Mesodermal cell (in vitro differentiated cells): Measurements from ENCODE around the gene DISC1.

ENCODE experiments used
- H3K27ac ChIP-seq: 2 replicates; pipeline ENCODE4 v1.7.0; 2013; ENCODE audit warnings: mild to moderate bottlenecking, low read depth, low read length, moderate library complexity; ENCODE audit not compliant: severe bottlenecking
- H3K36me3 ChIP-seq: 2 replicates; pipeline ENCODE4 v1.7.1; 2013; ENCODE audit warnings: mild to moderate bottlenecking, low read length, moderate library complexity; ENCODE audit not compliant: control insufficient read depth, insufficient read depth
- H3K4me1 ChIP-seq: one replicate; pipeline ENCODE4 v1.7.1; 2013; ENCODE audit warnings: mild to moderate bottlenecking, low read length; ENCODE audit not compliant: insufficient read depth, control insufficient read depth, poor library complexity, severe bottlenecking
- H3K4me3 ChIP-seq: 2 replicates; pipeline ENCODE4 v1.7.0; 2013; ENCODE audit warnings: low read length, control low read depth, mild to moderate bottlenecking; ENCODE audit not compliant: insufficient read depth, poor library complexity, severe bottlenecking; ENCODE audit errors: extremely low read depth
- H3K9me3 ChIP-seq: 2 replicates; pipeline ENCODE4 v1.7.1; 2013; ENCODE audit warnings: mild to moderate bottlenecking, low read length, moderate library complexity; ENCODE audit not compliant: control insufficient read depth
- WGBS, 2 experiments: methylation state at CpG; one replicate each; pipeline ENCODE4 v1.1.5; 2013; ENCODE audit warnings: missing lambda C conversion rate in 2 of 2; ENCODE audit not compliant: insufficient coverage in 2 of 2; 5-methylcytosine and 5-hydroxymethylcytosine counted together

Gene DISC1

DNA sequence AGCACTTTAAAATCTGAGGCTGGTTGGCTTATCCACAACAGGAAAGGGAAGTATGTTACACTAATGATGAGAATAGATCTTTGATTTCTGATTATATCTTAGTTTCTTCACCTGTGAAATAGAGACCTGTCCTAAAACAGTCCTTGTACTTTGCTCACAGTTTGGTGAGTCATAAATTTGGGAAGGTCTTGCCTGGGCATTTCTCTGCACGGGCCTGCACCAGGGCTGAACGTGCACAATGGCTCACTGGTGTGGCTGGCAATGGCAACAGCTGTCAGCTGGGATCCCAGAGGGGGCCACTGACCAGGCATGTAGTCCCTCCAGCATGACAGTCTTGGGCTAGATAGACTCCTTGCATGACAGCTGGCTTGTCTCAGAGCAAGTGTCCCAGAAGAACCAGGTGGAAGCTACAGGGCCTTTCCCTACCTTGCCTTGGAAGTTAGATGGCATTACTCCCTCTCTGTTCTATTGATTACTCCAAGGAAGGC is 367.4 kb downstream of the DISC1 start:
- WGBS, 2 experiments, result 80 to 89% methylated on average over 2 of the region's 2 CpGs
- no peaks in the 10 kb centered on the region for H3K36me3 ChIP-seq
- no peak overlapping the region for H3K4me3 ChIP-seq
- H3K4me1 ChIP-seq, result no peaks in the 10 kb centered on the region
- H3K27ac ChIP-seq, result no peak overlapping the region
- no peaks in the 10 kb centered on the region for H3K9me3 ChIP-seq

DNA sequence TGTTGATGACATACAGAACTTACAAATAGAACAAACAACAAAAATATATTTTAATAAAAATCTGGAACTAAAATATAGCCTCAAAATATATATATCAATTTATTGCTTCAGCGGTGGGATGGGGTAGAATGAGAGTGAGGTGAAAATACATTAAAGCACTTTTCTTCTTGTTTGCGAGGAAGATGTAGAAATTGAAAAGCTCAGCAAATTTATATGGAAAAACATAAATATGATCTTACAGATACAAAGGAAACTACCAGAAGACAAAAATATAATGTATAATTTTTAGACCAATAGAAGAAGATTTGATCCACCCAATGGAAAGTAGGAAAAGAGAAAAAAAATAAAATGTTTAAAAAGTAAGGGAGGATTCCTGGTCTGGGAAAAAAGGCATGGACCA is 372.2 kb downstream of the DISC1 start:
- H3K36me3 ChIP-seq, result no peaks in the 10 kb centered on the region
- H3K9me3 ChIP-seq, result no peaks in the 10 kb centered on the region
- H3K4me3 ChIP-seq, result no peak overlapping the region
- no CpG with 5 or more reads among the region's 2 CpGs for WGBS, 2 experiments
- no peak overlapping the region for H3K27ac ChIP-seq
- H3K4me1 ChIP-seq, result no peaks in the 10 kb centered on the region

DNA sequence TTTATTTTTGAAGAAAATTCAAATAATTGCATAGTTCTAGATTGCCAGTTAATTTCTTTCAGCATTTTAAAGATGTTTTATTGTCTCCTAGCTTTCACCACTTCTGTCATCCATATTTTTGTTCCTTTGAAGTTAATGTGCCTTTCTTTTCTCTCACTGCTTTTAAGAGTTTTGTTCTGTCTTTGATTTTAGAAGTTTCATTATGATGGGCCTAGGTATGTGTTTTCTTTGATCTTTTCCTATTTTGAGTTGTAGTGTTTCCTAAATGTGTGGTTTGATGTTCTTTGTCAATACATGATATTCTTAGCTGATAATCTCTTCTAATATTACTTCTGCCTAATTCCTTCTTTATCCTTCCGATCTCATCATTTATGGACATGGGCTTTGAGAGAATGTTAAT is 378.7 kb downstream of the DISC1 start:
- no CpG with 5 or more reads among the region's 1 CpG for WGBS, 2 experiments

GRCh38 chr1:232009741-232010140 is 383.2 kb downstream of the DISC1 start:
- 89 to 100% methylated on average over 1 of the region's 1 CpG for WGBS, 2 experiments
- no peak overlapping the region for H3K27ac ChIP-seq
- no peak overlapping the region for H3K4me3 ChIP-seq
- H3K4me1 ChIP-seq, result peaks cover 6% of the 10 kb centered on the region
- H3K9me3 ChIP-seq, result no peaks in the 10 kb centered on the region
- H3K36me3 ChIP-seq, result peaks cover 4% of the 10 kb centered on the region

More for the DNA sequence above, 378.7 kb downstream of the DISC1 start:
- no peaks in the 10 kb centered on the region for H3K4me1 ChIP-seq
- H3K27ac ChIP-seq, result no peak overlapping the region
- H3K36me3 ChIP-seq, result peaks cover 4% of the 10 kb centered on the region
- no peak overlapping the region for H3K4me3 ChIP-seq
- H3K9me3 ChIP-seq, result no peaks in the 10 kb centered on the region

DNA sequence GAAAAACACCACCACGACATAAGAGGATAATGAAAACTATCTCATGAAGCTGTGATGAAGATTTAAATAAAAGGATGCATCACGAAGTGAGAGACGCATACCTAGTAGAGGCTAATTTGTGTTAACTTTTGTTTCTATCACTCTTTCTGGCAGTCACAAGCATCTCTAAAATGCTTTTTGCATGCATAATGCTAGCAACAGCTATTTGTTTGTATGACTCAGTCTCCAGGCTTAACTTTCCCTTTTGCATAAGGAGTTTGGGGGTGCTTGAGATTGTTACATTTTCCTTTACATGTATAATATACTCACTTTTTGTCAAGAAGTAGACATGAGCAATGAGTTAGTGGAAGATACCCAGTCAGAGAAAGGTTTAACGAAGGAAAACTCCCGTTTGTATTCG is 385.4 kb downstream of the DISC1 start:
- Histone ChIP-seq H3K4me1 (peaks cover 6% of the 10 kb centered on the region), H3K9me3 (no peaks in the 10 kb centered on the region), H3K4me3 (no peak overlapping the region), H3K27ac (no peak overlapping the region), H3K36me3 (peaks cover 4% of the 10 kb centered on the region)
- WGBS, 2 experiments, result 87 to 88% methylated on average over 5 of the region's 6 CpGs

- Histone ChIP-seq H3K4me3 (no peak overlapping the region), H3K9me3 (no peaks in the 10 kb centered on the region), H3K36me3 (peaks cover 4% of the 10 kb centered on the region), H3K4me1 (peaks cover 6% of the 10 kb centered on the region), H3K27ac (peak overlapping the region; percentile 37)
- 87 to 89% methylated on average over 9 to 10 of the region's 10 CpGs for WGBS, 2 experiments
These were observed 386.3 kb downstream of the DISC1 start for GRCh38 chr1:232012773-232013386.

DNA sequence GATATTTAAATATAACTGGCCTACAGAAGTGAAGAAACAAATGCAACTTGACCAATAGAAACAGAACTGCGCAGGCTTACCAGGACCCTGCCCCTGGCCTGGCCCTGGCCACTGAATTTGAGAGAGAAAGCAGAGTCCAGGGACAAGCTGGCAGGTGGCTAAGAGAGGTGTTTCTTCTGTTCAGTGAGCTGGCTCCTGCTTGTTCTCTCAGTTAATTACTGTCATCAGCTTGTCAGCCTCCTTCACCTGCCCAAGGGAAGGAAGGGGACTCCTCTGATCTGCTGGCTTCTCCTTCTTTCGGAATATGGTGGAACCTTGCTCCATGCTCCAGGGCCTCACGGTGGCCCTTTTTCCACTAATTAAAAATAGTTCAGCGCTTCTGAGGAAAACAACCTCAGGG is 388.4 kb downstream of the DISC1 start:
- H3K36me3 ChIP-seq, result no peaks in the 10 kb centered on the region
- no peaks in the 10 kb centered on the region for H3K9me3 ChIP-seq
- H3K4me3 ChIP-seq, result no peak overlapping the region
- 89 to 98% methylated on average over 3 to 4 of the region's 4 CpGs for WGBS, 2 experiments
- H3K4me1 ChIP-seq, result peaks cover 6% of the 10 kb centered on the region
- H3K27ac ChIP-seq, result no peak overlapping the region

GRCh38 chr1:232016616-232017015 is 390.0 kb downstream of the DISC1 start:
- Histone ChIP-seq H3K4me1 (peaks cover 6% of the 10 kb centered on the region), H3K4me3 (no peak overlapping the region), H3K27ac (no peak overlapping the region), H3K9me3 (no peaks in the 10 kb centered on the region), H3K36me3 (peaks cover 5% of the 10 kb centered on the region)
- WGBS, 2 experiments, result no CpG with 5 or more reads among the region's 7 CpGs

- H3K9me3 ChIP-seq, result no peaks in the 10 kb centered on the region
- no peak overlapping the region for H3K27ac ChIP-seq
- no CpG with 5 or more reads among the region's 2 CpGs for WGBS, 2 experiments
- H3K4me1 ChIP-seq, result peaks cover 6% of the 10 kb centered on the region
- H3K4me3 ChIP-seq, result no peak overlapping the region
- peaks cover 5% of the 10 kb centered on the region for H3K36me3 ChIP-seq
These were observed 390.5 kb downstream of the DISC1 start for GRCh38 chr1:232017057-232017456.

DNA sequence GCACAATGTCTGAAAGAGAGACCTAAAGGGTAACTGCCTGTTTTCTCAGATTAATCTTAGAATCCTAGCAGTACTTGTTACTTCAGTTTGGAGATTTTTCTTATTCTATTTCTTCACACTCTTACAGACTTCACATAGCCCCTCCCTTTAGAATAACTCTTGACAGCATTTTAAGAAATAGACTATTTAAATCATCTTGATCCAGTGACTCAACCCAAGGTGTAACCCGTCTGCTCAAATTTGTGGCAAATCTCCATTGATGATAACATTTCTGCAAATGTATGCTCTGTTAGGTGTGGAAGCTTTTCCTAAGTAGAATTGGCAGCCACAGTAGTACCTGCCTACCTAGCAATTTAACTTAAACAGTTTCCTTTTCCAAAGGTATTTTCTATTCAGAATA is 391.2 kb downstream of the DISC1 start:
- H3K4me1 ChIP-seq, result peaks cover 5% of the 10 kb centered on the region
- no peaks in the 10 kb centered on the region for H3K9me3 ChIP-seq
- peaks cover 5% of the 10 kb centered on the region for H3K36me3 ChIP-seq
- no peak overlapping the region for H3K27ac ChIP-seq
- H3K4me3 ChIP-seq, result no peak overlapping the region
- 100% methylated on average over 1 of the region's 1 CpG; no CpG with 5 or more reads in 1 of the 2 experiments for WGBS, 2 experiments

DNA sequence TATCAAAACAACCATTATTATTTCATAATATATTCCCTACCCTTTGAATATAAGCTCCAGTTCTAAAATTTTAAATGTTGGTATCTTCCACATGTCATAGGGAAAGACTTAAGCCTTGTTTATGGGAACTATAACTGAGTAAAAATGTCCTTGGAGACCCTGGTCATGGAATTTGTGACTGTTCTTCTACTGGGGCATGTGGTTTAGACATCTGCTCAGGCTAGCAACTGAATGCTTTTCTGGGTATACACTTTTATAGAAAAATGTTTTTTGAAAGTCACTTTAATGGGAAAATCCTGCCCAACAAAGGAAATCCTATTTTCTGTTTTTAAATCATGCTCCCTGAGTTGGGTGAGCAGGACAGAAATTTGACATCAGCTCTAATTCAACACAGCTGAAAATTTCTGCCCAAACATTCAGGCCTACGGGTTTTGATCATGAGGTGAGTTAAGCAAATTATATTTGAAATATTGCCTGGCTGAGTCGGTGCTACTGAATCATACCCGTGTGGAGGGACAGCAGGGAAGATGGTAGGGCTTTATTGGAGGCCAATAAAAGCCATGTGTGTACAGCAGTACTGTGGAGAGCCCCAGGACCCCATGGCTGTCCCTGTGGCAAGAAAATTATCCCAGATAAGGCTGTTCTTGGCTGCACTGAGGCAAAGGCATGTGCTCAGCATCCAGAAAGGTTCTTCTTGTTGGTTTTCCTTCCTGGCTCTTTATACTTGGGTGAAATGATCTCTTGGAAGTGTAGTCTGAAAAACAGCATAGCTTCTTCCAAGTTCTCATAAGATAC is 391.8 kb downstream of the DISC1 start:
- H3K4me1 ChIP-seq, result no peaks in the 10 kb centered on the region
- H3K27ac ChIP-seq, result no peak overlapping the region
- no peaks in the 10 kb centered on the region for H3K9me3 ChIP-seq
- peaks cover 5% of the 10 kb centered on the region for H3K36me3 ChIP-seq
- WGBS, 2 experiments, result 86 to 92% methylated on average over 3 of the region's 3 CpGs
- H3K4me3 ChIP-seq, result no peak overlapping the region
